Measurements from ENCODE around the gene PARVA.

Gene PARVA

DNA sequence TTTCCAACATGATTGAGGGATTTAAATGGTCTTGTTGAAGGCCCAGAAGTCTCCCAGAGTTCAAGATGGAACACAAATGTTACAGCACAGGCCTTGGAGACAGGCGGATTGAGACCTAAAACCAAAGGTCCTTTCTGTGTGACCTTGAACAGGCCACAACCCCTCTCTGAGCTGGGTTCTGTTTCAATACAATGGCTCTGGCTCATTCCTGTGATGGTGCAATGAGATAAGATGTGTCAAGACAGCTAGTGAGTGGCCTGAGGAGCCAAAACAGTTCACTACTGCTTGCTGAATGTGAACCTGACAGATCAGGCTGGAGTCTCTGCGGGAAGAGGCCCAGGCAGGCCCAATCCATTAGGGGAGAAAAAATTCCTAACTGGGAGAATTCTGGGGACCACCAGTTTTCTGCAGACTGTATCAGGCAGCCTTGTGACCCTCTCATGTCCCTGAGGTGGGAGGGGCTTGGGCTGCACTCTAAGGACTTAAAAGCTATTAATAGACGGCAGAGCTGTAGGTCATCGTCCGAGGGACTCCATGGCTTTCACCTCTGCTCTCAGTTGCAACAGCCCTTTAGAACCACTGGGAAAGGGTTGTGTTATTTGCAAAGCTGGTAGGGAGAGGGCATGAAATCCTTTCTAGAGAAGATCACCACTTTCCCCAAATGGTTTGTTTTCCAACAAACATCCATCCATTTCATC lies 170.7 kb downstream of the PARVA start:
- DNase-seq (ENCODE audit: low spot score), result no peak

- DNase-seq (ENCODE audit: low spot score), result no peak
Measured at GRCh38 chr11:12552692-12553091, 175.3 kb downstream of the PARVA start.

- no peak for DNase-seq (ENCODE audit: low spot score)
Measured at GRCh38 chr11:12554122-12554521, 176.8 kb downstream of the PARVA start.

- no peak for DNase-seq (ENCODE audit: low spot score)
Measured at GRCh38 chr11:12556155-12556554, 178.8 kb downstream of the PARVA start.

DNA sequence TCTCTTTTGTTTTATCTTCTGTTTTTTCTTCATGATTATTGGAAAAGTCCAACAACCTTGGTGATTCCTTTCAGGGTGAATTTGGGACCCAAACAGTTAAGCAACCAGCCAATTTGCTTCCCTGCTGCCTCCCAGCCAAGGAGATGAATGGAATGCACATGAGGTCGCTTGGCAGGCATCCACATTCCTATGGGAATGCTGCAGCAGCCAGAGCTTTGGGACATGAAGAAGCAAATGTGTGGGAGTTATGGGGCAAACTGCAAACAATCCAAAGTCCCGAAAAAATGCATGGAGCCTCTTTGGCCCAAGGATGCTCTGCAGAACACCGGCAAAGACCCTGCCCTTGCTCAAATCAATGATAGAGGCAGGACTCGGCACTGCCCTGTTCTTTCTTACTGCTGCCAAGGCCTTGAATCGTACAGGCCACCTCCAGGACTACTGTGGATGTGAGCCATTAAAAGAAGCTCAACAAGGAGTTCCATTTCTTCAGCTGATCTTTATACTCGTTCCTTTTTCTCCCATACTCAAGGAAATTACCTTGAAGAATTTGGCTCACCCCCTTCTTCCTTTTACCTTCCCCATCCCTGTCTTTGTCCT lies 179.5 kb downstream of the PARVA start:
- DNase-seq (ENCODE audit: low spot score), result no peak

- no peak for DNase-seq (ENCODE audit: low spot score)
Measured at GRCh38 chr11:12559011-12559410, 181.6 kb downstream of the PARVA start.

DNA sequence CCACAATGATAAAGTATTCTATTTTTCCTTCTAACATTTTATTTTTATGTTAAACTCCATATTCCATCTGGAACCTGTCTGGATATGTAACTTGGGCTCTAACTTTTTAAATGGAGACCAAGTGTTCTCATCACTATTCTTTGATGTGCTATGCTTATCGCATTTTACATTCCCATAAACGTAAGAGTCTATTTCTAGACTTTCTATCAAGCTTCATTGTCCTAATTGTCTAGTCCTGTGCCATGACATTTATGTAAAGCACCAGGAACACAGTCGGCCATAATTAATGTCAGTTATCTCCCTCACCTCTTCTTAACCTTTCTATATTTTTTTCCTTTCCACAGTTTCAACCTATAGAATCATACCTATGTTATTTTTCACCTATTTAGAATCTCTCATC lies 183.0 kb downstream of the PARVA start:
- no peak for DNase-seq (ENCODE audit: low spot score)

DNA sequence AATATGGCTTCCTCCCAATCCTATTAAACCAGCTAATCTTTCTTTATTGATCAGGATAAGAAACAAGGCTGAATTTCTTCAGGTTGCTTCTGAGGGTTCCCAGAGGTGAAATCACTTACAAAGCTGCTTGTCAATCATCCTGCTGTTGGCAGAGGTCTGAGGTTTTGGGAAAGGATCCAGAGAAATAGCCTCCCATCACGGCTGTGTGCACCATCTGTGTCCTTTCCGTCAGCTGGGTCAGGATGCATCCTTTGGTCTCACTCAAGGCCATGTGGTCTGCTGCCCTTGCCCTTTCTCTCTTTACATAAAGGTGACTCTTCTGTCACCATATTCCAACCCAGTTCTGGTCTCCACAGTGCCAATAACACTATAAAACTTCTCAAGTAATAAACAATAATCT lies 183.5 kb downstream of the PARVA start:
- DNase-seq (ENCODE audit: low spot score), result no peak

- DNase-seq (ENCODE audit: low spot score), result no peak
Measured at GRCh38 chr11:12564012-12564411, 186.6 kb downstream of the PARVA start.

- DNase-seq (ENCODE audit: low spot score), result no peak
Measured at GRCh38 chr11:12565406-12565805, 188.0 kb downstream of the PARVA start.

DNA sequence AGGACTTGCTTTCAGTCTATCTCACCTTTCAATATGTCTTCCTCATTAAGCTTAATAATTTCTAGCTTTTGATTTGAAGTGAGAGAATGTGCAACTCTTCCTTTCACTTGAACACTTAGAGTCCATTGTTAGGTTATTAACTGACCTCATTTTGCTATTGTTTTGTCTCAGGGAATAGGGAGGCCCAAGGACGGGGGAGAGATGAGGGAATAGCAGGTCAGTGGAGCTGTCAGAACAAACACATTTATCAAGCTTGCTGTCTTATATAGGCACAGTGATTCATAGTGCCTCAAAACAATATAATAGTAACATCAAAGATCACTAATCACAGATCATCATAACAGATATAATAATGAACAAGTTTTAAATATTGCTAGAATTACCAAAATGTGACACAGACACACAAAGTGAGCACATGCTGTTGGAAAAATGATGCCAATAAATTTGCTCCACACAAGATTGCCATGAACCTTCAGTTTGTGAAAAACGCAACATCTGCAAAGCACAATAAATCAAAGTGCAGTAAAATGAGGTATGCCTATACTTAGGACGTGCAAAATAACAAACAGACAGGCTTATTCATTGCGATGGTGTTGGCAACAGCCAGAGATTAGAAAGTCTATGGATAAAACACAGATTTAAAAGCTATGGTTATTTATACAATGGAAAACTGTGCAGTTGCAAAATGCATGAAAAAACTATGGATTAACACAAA lies 190.5 kb downstream of the PARVA start:
- DNase-seq (ENCODE audit: low spot score), result no peak

GRCh38 chr11:12569499-12570425 lies 192.4 kb downstream of the PARVA start:
- DNase-seq (ENCODE audit: low spot score), result no peak

GRCh38 chr11:12573707-12574485 lies 196.5 kb downstream of the PARVA start:
- DNase-seq (ENCODE audit: low spot score), result no peak

- DNase-seq (ENCODE audit: low spot score), result no peak
Measured at GRCh38 chr11:12577725-12578644, 200.6 kb downstream of the PARVA start.

- no peak for DNase-seq (ENCODE audit: low spot score)
Measured at GRCh38 chr11:12581416-12581815, 204.0 kb downstream of the PARVA start.

GRCh38 chr11:12581923-12582322 lies 204.6 kb downstream of the PARVA start:
- DNase-seq (ENCODE audit: low spot score), result no peak

Data from CD4-positive, alpha-beta T cell treated with Interleukin-6 at 100 ng/mL for 8 hours (primary cell).